HepG2 (cell line): ENCODE measurements around the gene FAM50A. TPM values are rescaled to one million over a fixed set of nuclear protein-coding genes. Genes with fewer than 3 reads are reported as not detected.
A peak's percentile ranks its signal among the peaks of the same experiment; 100 is the strongest.

Source experiments
- HIVEP1 ChIP-seq: sonication (generic); formaldehyde crosslinking; IDR thresholded peaks from 2 replicates; pipeline ENCODE4 v1.4.0; 2020; ENCODE audit warnings: mild to moderate bottlenecking, missing genetic modification reagents
- HMG20A ChIP-seq: IDR thresholded peaks from 2 replicates; pipeline ENCODE4 v1.6.1; 2016; ENCODE audit warnings: borderline replicate concordance
- JARID2 ChIP-seq: sonication (generic); formaldehyde crosslinking; IDR thresholded peaks from 2 replicates; pipeline ENCODE4 v1.8.1; 2023; ENCODE audit warnings: missing genetic modification reagents, inconsistent platforms; ENCODE audit not compliant: insufficient replicate concordance
- NBN ChIP-seq: fragments of 450-650 bp; conservative IDR thresholded peaks from 2 replicates; pipeline ENCODE4 v1.6.1; 2017
- RERE ChIP-seq: IDR thresholded peaks from 2 replicates; pipeline ENCODE4 v1.6.1; 2016; ENCODE audit warnings: low read depth, missing genetic modification reagents, missing compliant biosample characterization
- SPEN ChIP-seq: sonication (generic); formaldehyde crosslinking; IDR thresholded peaks from 2 replicates; pipeline ENCODE4 v1.5.1; 2020; ENCODE audit warnings: low read depth, mild to moderate bottlenecking, missing genetic modification reagents
- STAG1 ChIP-seq: sonication (generic); formaldehyde crosslinking; IDR thresholded peaks from 2 replicates; pipeline ENCODE4 v1.4.0; 2020; ENCODE audit warnings: missing genetic modification reagents
- TCF7 ChIP-seq: sonication (generic); IDR thresholded peaks from 2 replicates; pipeline ENCODE4 v1.6.1; 2016; ENCODE audit warnings: antibody characterized with exemption, low read depth
- ZFP36 ChIP-seq: fragments of 150-350 bp; IDR thresholded peaks from 2 replicates; pipeline ENCODE4 v1.6.1; 2018; ENCODE audit warnings: borderline replicate concordance, low read length, low read depth; ENCODE audit not compliant: partially characterized antibody
- ZNF281 ChIP-seq: sonication (generic); formaldehyde crosslinking; IDR thresholded peaks from 2 replicates; pipeline ENCODE4 v1.4.0; 2020; ENCODE audit warnings: missing genetic modification reagents, borderline replicate concordance
- ZNF441 ChIP-seq: sonication (generic); formaldehyde crosslinking; IDR thresholded peaks from 2 replicates; pipeline ENCODE4 v1.7.0; 2021; ENCODE audit warnings: missing genetic modification reagents, borderline replicate concordance
- ZNF513 ChIP-seq: sonication (generic); formaldehyde crosslinking; conservative IDR thresholded peaks from 2 replicates; pipeline ENCODE4 v1.5.0; 2020; ENCODE audit warnings: missing genetic modification reagents
- ZNF770 ChIP-seq: sonication (generic); formaldehyde crosslinking; IDR thresholded peaks from 2 replicates; pipeline ENCODE4 v1.5.0; 2020; ENCODE audit warnings: mild to moderate bottlenecking, missing genetic modification reagents
- ZUFSP ChIP-seq: sonication (generic); formaldehyde crosslinking; IDR thresholded peaks from 2 replicates; pipeline ENCODE4 v1.9.0; 2021; ENCODE audit warnings: missing genetic modification reagents, mild to moderate bottlenecking, borderline replicate concordance
- polyA plus RNA-seq, 8 experiments: library from polyadenylated mRNA; depleted of rRNA in 3 of 8; stranded (reverse) in 7 of 8; unstranded in 1 of 8; fragments of >200 nt; fragmentation: Illumina TruSeq in 4 of 8; extraction: Trizol in 4 of 8; gene quantifications; 2 replicates each; pipeline versions ENCODE4 v1.2.1 to v1.2.3, GENCODE V29; 2011 to 2016; ENCODE audit warnings: low read depth in 4 of 8, missing spikeins in 1 of 8, mixed read lengths in 1 of 8; ENCODE audit not compliant: insufficient read depth in 1 of 8
- total RNA-seq, 5 experiments: library from RNA; depleted of rRNA; stranded (reverse); fragments of >200 nt; fragmentation: Illumina TruSeq; extraction: Trizol; gene quantifications; 2 replicates each; pipeline ENCODE4 v1.2.3, GENCODE V29; 2016; ENCODE audit warnings: low read depth in 1 of 5

The FAM50A gene
- total and polyA plus RNA-seq, 2 of the 13 experiments (the other 11 are each of a cell fraction or from before 2014, with no cell fraction given), result 30.7 to 40.7 TPM

- TF ChIP-seq ZFP36 (no peak), ZNF441 (CRISPR knock-in tag) (no peak), TCF7 (no peak), JARID2 (CRISPR knock-in tag) (no peak), ZNF281 (no peak), ZUFSP (CRISPR knock-in tag) (no peak), NBN (no peak), HIVEP1 (CRISPR knock-in tag) (no peak), ZNF770 (no peak; the same call in 1 of the 2 replicates), ZNF513 (CRISPR knock-in tag) (no peak), STAG1 (peak; percentile 37), RERE (CRISPR knock-in tag) (no peak), HMG20A (no peak), SPEN (CRISPR knock-in tag) (no peak)
Measured at GRCh38 chrX:154398668-154399526, 45.0 kb upstream of the FAM50A start (continued).
